PFSK-1 (cell line): ENCODE results near the gene GNAT3.

Source experiments
- POLR2AphosphoS5 ChIP-seq: IDR thresholded peaks from 2 replicates; pipeline ENCODE4 v1.6.1; 2012; ENCODE audit warnings: low read depth, mild to moderate bottlenecking, control low read depth, low read length, moderate library complexity
- REST ChIP-seq, 2 experiments: IDR thresholded peaks; 2 replicates each; pipeline versions ENCODE4 v1.6.1 to v1.8.0; 2011 to 2012; ENCODE audit warnings: low read depth in 2 of 2, low read length in 2 of 2, control low read depth in 1 of 2, inconsistent platforms in 1 of 2, mild to moderate bottlenecking in 1 of 2, moderate library complexity in 1 of 2; ENCODE audit not compliant: insufficient read depth in 1 of 2
- TAF1 ChIP-seq: IDR thresholded peaks from 2 replicates; pipeline ENCODE4 v1.6.1; 2012; ENCODE audit warnings: low read length, control low read depth, borderline replicate concordance; ENCODE audit not compliant: insufficient read depth

DNA sequence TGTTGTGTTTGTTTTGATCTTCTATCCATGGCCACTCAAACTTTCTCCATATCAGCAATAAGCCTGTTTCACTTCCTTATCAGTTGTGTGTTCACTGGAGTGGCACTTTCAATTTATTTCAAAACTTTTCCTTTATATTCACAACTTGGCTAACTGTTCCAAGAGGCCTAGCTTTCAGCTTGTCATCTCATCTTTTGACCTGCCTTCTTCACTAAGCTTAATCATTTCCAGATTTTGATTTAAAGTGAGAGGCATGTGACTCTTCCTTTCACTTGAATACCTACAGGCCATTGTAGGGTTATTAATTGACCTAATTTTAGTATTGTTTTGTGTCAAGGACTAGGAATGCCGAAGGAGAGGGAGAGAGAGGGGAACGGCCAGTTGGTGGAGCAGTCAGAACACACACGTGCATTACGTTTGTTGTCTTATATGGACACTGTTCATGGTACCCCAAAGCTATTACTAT is 5.5 kb upstream of the GNAT3 start:
- TF ChIP-seq TAF1 (no peak), POLR2AphosphoS5 (no peak), REST (IDR thresholded peaks at IDR 0.05; ENCODE audit: insufficient read depth in 1 of 2, low read depth in 2 of 2, low read length in 2 of 2) (no peak)
